ENCODE data around the gene STK38.
"Not testable (repeated sequence)": the region's sequence is repeated elsewhere in the genome, so short reads cannot be mapped to it uniquely, and the experiment has no call there.

STK38 gene

DNA sequence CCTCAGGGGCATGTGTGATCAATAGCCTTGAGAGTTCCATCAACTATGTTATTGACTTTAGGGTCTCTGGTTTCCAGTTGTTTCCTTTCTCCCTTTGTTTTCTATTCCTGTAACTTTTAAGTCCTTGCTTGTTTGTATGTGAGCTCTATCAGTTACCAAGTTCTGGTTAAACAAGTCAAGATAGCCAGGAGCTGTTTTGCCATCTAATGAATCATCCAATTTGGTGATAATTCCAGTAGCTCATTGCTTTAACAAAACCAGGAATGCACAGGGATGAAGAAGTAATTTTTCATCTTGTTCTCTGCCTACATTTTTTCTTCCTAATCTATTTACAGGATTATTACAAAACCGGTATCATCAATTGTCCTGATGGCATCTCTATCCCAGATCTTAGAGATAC lies 68.0 kb downstream of the STK38 start:
- DNase-seq: no peak

DNA sequence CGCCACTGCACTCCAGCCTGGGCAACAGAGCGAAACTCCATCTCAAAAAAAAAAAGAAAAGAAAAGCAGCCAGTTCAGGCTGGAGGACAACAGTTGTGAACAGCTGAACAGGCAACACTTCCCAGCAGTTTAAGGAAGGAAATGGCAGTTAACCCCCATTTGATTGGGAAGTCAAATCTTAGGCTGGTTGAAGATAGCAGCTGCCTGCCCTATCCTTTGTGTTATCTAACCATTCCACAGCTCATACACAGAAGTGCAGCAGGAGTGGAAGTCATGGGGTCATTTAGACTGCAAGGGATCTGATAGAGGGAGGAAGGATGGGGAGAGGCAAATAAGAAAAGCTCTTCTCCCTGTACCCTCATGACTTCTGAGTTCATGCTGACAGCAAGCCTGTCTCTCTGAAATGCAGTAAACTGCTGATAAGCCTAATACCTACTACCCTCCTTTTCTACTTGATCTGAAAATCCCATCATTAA lies 69.2 kb downstream of the STK38 start:
- DNase-seq: no peak

DNA sequence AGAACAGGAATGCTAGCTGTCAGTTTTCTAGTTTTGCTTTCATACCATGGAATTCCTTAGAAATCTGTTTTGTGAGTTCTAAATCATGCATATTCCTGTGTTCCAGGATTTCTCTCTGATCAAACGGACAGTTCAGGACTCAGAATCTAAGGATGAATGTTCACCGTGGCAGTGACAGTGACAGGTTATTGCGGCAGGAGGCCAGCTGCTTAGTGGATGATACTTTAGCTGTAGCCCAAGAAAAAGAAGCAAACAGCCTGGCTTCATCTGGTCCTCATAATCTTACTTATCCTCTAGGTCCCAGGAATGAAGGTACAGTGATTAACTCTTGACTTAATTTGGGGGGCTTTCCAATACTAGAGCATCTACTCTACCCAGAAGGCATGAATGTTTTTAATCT lies 77.3 kb downstream of the STK38 start:
- no peak for DNase-seq

DNA sequence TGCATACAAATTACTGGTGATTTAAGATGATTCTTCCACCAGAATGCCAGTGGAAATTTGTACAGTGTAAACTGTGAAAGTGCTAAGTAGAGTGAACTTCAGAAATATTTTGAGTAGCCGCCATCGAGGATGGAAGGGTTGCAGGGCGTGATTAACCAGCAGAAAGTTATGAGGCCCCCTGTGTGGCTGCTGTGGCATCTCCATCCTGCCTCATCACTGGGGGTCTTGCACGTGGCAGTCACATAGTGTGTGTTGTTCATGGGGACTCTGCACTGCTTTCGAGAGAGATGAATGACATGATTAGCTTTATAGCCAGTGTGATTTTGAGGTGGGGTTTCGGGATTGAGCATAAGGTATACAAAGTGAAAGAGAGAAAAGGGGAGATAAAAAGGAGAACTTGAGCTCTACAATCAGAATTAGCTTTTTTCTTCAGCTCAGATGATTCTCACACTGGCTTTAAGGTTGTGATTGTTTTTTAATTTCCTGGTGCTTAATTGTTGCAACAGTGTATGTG lies 78.1 kb downstream of the STK38 start:
- DNase-seq: no peak

DNA sequence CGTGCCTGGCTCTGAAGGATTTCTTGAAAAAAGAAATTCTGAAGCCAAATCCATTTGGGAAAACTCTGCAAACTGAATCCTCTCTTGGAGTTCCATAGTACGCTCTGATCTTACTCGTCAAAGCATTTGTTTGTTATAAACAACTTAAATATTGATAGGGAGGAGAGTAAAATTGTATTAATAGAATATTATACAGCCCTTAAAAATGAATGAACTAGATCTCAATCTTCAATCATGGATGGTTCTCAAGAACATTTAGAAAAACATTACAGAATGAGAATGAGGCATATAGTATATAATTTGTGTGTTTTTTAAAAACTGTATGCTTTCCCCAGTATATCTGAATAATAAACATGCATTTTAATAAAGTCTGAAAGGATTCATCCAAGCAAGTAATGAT lies 79.7 kb downstream of the STK38 start:
- no peak for DNase-seq

DNA sequence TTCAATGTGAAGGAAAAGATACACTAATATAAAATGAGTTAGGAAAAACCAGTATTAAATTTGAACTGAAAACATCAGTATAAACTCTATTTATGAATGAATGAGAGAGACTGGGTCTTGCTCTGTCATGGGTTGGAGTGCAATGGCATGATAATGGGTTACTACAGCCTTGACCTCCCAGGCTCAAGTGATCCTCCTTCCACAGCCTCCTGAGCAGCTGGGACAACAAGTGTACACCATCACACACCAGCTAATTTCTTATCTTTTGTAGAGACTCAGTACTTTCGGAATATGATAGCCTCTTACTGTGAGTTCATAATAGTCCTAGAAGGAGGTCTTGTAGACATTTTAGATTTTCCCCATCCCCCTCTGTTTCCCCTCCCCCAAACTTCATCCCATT lies 83.0 kb downstream of the STK38 start:
- DNase-seq: no peak

DNA sequence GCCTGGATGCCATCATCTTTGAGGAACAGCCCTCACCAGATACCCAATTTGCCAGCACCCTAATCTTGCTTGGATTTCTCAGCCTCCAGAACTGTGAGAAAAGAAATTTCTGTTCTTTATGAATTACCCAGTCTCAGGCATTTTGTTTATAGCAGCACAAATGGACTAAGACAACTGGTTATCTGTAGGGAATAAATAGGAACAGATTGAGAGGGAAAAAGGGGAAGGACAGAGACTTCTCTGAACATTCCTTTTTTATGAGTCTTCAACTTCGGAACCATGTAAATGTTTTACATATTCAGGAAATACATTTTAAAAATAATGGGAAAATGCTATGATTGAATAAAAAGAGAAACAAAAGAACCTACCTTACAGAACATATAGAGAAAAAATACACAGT lies 83.6 kb downstream of the STK38 start:
- DNase-seq: peak; percentile 29

DNA sequence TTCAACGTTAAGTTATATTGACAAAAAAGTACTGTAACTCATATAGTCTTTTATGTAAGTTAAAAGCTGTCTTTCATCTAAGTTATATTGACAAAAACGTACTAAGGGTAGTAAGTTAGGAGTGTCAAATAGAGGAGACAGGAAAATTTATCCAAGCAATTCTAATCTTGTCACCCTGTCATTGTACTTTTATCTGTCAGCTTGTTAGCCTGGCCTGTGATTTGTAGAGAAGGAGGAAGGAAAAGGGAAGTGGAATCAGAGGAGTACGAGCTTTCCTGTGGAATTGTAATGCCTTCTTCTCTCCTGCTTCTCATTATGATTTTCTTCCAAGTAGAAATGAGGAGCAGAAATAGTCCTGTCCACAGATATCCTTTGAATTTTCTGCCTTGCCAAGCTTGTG lies 85.6 kb downstream of the STK38 start:
- DNase-seq: no peak

DNA sequence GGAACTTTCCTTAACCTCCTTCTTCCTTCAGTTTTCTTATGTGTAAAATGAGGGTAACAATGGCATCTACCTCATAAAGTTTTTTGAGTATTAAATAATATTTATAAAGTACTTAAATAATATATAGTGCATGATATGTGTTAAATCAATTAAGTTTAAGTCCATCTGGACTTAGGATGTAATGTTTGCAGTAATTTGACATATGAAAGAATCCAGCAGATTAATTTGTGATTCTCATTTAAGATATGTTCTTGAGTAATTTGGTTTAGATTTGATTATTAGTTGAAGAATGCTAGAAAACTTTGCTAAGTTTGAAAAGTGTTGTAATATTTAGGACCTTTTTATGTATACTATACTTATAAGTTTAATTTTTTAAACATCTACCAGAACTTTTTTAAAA lies 86.4 kb downstream of the STK38 start:
- DNase-seq: no peak

DNA sequence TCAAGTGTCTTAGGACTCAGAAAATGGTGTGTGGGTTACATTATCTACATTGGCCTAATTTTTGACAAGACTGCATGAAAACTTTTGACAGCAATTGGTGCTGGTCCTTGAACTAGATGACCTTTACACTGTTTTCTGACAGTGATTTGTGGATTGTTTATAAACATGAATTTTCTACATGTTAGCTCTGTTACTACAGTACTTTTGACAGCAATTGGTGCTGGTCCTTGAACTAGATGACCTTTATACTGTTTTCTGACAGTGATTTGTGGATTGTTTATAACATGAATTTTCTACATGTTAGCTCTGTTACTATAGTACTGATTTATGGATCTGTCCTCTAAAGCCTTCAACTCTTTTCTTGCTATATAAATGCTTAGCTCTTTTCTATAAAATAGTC lies 87.8 kb downstream of the STK38 start:
- no peak for DNase-seq

DNA sequence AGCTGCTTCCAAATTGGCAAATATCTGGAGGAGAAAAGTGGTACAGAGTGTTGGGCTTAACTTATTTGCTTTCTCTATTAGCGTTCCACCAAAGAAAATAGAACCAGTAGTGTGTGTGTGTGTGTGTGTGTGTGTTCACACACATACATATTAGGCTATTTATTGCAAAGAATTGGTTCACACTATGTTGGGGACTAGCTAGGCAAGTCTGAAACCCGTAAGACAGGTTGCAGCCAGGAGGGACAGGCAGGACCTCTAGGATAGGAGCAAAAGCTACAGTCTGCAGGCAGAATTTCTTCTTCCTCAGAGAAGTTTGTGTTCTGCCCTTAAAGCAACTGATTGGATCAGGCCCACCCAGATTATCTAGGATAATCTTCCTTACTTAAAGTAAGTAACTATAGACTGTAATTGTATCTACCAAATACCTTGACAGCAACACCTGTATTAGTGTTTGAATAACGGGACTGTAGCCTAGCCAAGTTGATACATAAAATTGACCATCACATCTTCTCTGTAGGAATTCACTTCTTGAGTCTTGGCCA lies 91.7 kb downstream of the STK38 start:
- no peak for DNase-seq

DNA sequence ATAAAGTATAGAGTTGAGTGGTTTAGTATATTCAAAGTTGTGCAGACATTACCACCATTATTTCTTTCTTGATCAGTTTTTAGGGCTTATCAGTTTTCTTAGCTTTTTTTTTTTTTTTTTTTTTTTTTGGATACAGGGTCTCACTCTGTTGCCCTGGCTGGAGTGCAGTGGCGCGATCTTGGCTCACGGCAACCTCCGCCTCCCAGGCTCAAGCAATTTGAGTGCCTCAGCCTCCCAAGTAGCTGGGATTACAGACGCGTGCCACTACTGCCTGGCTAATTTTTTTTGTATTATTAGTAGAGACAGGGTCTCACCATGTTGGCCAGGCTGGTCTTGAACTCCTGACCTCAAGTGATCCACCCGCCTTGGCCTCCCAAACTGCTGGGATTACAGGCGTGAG lies 94.4 kb downstream of the STK38 start:
- DNase-seq: not testable (repeated sequence)

DNA sequence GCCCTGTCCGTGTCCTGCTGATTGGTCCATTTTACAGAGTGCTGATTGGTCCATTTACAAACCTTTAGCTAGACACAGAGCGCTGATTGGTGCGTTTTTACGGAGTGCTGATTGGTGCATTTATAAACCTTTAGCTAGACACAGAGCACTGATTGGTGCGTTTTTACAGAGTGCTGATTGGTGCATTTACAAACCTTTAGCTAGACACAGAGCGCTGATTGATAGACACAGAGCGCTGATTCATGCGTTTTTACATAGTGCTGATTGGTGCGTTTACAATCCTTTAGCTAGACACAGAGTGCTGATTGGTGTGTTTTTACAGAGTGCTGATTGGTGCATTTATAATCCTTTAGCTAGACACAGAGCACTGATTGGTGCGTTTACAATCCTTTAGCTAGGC lies 98.1 kb downstream of the STK38 start:
- DNase-seq: not testable (repeated sequence)

DNA sequence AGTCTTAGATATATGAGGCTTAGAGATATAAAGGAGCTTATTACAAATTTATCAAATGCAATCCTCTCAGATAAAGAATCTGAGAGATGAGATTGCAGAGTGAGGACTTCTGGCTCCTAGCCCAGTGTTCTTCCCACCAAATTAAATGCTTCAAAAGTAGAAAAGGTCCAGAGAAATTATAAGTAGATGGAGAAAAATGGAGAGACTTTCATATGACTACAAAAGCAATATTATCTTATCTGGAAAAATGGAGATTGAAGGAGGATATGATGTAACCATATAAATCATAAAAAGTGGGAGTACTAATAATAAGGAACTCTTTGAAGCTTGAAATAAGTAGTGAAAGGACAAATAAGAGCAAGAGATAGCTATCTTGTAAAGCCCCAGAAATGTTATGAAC lies 101.7 kb downstream of the STK38 start:
- no peak for DNase-seq

DNA sequence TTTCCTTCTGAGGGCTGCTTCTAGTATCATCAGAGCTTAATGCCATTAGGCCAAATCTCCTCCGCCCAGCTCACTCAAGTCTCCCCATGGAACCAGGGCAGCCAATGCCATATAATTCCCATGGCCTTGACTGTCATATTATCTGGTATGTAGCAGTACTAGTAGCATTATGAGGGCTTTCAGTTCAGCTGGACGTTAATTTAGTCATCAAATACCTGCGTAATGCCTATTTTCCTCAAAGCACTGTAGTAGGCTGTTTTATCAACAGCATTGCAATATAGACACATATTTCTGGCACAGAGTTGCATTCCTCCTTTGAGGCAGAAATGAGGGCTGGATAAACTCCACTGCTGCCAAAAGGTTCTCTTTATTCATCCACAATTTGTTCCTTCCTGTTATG lies 102.8 kb downstream of the STK38 start:
- peak; percentile 47 for DNase-seq
